GM13976 (cell line): ENCODE data around the gene DNAH14.

Source experiments
- DNase-seq: peaks from one replicate; pipeline ENCODE4 v3.0.0; 2012; ENCODE audit warnings: low spot score
- CTCF ChIP-seq: IDR thresholded peaks from 2 replicates; pipeline ENCODE4 v1.5.1; 2012; ENCODE audit warnings: borderline replicate concordance, mild to moderate bottlenecking; ENCODE audit not compliant: insufficient read depth; ENCODE audit errors: extremely low read depth, missing control alignments, control extremely low read depth
- in situ Hi-C: fragments of 300-500 bp; cut with MboI; formaldehyde crosslinking; loops from one replicate; pipeline ENCODE4 v1.12.0; 2022; ENCODE audit warnings: low sequenced_read_pairs, mixed read lengths, inconsistent platforms; ENCODE audit not compliant: unreplicated experiment

DNAH14 gene

GRCh38 chr1:225435076-225435475 is 505.6 kb downstream of the DNAH14 start:
- in situ Hi-C loops, result no loop called here
- DNase-seq, result no peak
- no peak for TF ChIP-seq CTCF

GRCh38 chr1:225435487-225435886 is 506.0 kb downstream of the DNAH14 start:
- DNase-seq, result no peak
- no peak for TF ChIP-seq CTCF
- in situ Hi-C loops, result no loop called here

GRCh38 chr1:225435957-225436392 is 506.5 kb downstream of the DNAH14 start:
- no peak for TF ChIP-seq CTCF
- in situ Hi-C loops, result no loop called here
- no peak for DNase-seq

GRCh38 chr1:225437710-225438437 is 508.4 kb downstream of the DNAH14 start:
- no peak for TF ChIP-seq CTCF
- DNase-seq, result no peak
- in situ Hi-C loops, result no loop called here

GRCh38 chr1:225440380-225441221 is 511.1 kb downstream of the DNAH14 start:
- no peak for DNase-seq
- no peak for TF ChIP-seq CTCF
- in situ Hi-C loops, result no loop called here

GRCh38 chr1:225441314-225442122 is 512.0 kb downstream of the DNAH14 start:
- peak; percentile 20 for TF ChIP-seq CTCF
- no peak for DNase-seq
- in situ Hi-C loops, result no loop called here
